Measurements from ENCODE around the gene IER5L. TPM values are rescaled to one million over a fixed set of nuclear protein-coding genes. Genes with fewer than 3 reads are reported as not detected.

IER5L gene
- total and polyA plus RNA-seq, 9 of the 15 experiments (the other 6 are each of a cell fraction or from before 2014, with no cell fraction given), result 0.14 to 11.9 (median 0.52) TPM

DNA sequence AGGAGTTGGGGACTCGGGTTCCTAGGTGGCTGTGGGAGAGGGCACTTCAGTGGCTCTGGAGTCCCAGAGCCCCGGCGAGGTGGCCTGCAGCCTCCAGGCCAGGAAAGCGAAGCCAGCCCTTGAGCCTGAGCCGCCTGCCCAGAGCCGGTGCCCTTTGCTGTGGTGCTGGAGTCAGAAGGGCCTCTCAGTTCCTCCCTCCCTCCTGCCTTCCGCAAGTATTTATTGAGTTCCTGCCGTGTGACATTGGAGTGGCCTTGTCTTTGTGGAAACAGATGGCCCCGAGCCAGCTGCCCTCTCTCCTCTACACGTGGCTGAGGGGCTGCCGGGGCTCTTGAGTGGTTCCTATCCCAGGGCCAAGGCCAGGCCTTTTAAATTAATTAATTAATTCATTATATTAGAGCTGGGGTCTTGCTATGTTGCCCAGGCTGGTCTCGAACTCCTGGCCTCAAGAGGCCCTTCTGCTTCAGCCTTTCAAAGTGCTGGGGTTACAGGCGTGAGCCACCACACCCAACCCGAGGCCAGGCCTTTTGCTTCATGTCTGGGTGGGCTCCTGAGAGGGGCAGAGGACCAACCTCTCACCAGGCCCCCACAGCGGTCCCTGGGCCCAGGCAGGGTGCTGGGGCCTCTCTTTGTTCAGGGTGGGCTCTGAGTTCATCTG lies 45.6 kb upstream of the IER5L start:
- H2AFZ ChIP-seq (ENCODE audit: low read depth, low read length), result no peak overlapping the region
- H3K9me3 ChIP-seq (replicated peaks; ENCODE audit: control insufficient read depth, insufficient read depth, low read depth, low read length), result no peaks in the 10 kb centered on the region
- H3K4me1 ChIP-seq (replicated peaks in 1 of 2; ENCODE audit: control insufficient read depth in 2 of 2, insufficient read depth in 2 of 2, low read length in 2 of 2), result peaks cover 0 to 12% of the 10 kb centered on the region in 2 experiments; a peak in 3 of 5 replicates
- no TSS peak for BruUV-seq (replicated peaks)
- H4K20me1 ChIP-seq (replicated peaks; ENCODE audit: control insufficient read depth, insufficient read depth, low read length), result no peaks in the 10 kb centered on the region
- ATAC-seq (no peak), DNase-seq (ENCODE audit: extremely low read depth in 1 of 4, low spot score in 3 of 4) (no peak), FAIRE-seq (no peak)
- no peaks in the 10 kb centered on the region for H3K9me1 ChIP-seq (ENCODE audit: control insufficient read depth, insufficient read depth, low read length)
- CTCF ChIA-PET (ENCODE audit: low intra/inter-chr PET ratio), result no interaction called here
- H3K4me2 ChIP-seq (ENCODE audit: insufficient read depth, low read length), result no peak overlapping the region
- POLR2A ChIA-PET, result no interaction called here
- intact Hi-C loops (cut with micrococcal nuclease) (no loop called here), in situ Hi-C loops (cut with MboI) (no loop called here)
- no peaks in the 10 kb centered on the region for H3K79me2 ChIP-seq (ENCODE audit: control insufficient read depth, insufficient read depth, low read length)
- H3K9ac ChIP-seq (ENCODE audit: insufficient read depth in 1 of 2, low read depth in 2 of 2, low read length in 2 of 2), result no peak overlapping the region; a peak in 1 of 4 replicates
- no peak overlapping the region for H3K4me3 ChIP-seq
- TF ChIP-seq ZNF23 (CRISPR knock-in tag; IDR thresholded peaks at IDR 0.05) (no peak), CAMTA2 (CRISPR knock-in tag; conservative IDR thresholded peaks at IDR 0.05) (no peak), ZNF77 (CRISPR knock-in tag; IDR thresholded peaks at IDR 0.05) (no peak), ZNF121 (CRISPR knock-in tag; conservative IDR thresholded peaks at IDR 0.05) (peak; percentile 27), UBTF (IDR thresholded peaks at IDR 0.05; ENCODE audit: borderline replicate concordance in 1 of 2, low read depth in 2 of 2, low read length in 2 of 2) (no peak), ZNF224 (CRISPR knock-in tag; IDR thresholded peaks at IDR 0.05) (no peak)
- TF ChIP-seq, protein P1, sequence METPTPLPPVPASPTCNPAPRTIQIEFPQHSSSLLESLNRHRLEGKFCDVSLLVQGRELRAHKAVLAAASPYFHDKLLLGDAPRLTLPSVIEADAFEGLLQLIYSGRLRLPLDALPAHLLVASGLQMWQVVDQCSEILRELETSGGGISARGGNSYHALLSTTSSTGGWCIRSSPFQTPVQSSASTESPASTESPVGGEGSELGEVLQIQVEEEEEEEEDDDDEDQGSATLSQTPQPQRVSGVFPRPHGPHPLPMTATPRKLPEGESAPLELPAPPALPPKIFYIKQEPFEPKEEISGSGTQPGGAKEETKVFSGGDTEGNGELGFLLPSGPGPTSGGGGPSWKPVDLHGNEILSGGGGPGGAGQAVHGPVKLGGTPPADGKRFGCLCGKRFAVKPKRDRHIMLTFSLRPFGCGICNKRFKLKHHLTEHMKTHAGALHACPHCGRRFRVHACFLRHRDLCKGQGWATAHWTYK (CRISPR knock-in tag; IDR thresholded peaks at IDR 0.05), result no peak
- H3K27me3 ChIP-seq (ENCODE audit: control insufficient read depth in 2 of 2, insufficient read depth in 2 of 2, low read length in 2 of 2), result peaks cover 0 to 3% of the 10 kb centered on the region in 2 experiments; a peak in 2 of 5 replicates
- WGBS (ENCODE audit: insufficient coverage, low coverage, missing lambda C conversion rate), result 54% methylated on average over 15 of the region's 15 CpGs
- no peaks in the 10 kb centered on the region for H3K36me3 ChIP-seq (ENCODE audit: control insufficient read depth, insufficient read depth, low read length)
- H3K27ac ChIP-seq (ENCODE audit: extremely low read depth, low read depth, low read length), result no peak overlapping the region

All from K562 (cell line).